ENCODE results near the gene MFRP. TPM values are rescaled to one million over a fixed set of nuclear protein-coding genes. Genes with fewer than 3 reads are reported as not detected.

The MFRP gene
- polyA plus RNA-seq, 2 of the 4 experiments (the other 2 are of a cell fraction): not detected

DNA sequence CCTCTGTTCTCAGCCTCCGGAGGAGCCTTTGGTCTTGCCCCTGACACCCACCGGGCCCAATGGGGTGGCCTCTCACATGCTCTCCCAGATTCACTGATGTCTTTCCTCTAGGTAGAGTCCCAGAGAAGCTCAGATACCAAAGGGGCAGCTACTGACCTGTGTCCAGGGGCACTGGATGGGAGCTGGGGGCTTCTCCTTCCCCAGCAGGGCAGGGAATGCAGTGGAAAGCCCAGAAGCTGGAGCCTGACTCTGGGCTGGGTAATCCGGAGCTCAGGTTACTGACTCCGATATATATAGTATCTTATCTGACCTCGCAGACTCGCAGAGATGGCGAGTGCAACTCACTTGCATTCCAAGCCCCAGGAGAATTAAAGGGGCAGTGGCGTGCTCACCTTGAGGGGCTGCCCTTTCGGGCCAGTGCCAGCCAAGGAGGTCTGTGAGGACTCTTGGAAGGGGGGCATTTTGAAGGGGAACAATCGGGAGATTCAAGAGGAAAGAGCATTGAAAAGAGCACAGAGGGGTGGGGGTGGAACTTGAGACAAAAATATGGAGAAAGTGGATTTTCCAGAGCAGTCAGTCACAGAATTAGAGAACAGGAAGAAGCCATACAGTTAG lies 32.5 kb upstream of the MFRP start:
- Histone ChIP-seq H3K4me2 (no peak overlapping the region), H3K4me1 (peaks cover 10% of the 10 kb centered on the region; the same call in 1 of the 3 replicates), H3K27ac (no peak overlapping the region), H3K4me3 (no peak overlapping the region), H3K9me3 (no peaks in the 10 kb centered on the region)
- ChIA-PET POLR2A (no interaction called here), CTCF (interaction anchor here (1.1 to 20.0 kb wide), 9 partner anchors 11 to 209 kb away, joined by 3 to 341 read pairs (median 12); partner anchors contain the start of genes C1QTNF5, MFRP and RNF26)
- FAIRE-seq: no peak
- no peak for ATAC-seq
- WGBS (ENCODE audit: missing lambda C conversion rate): 47% methylated on average over 10 of the region's 10 CpGs
- TF ChIP-seq, protein P1, sequence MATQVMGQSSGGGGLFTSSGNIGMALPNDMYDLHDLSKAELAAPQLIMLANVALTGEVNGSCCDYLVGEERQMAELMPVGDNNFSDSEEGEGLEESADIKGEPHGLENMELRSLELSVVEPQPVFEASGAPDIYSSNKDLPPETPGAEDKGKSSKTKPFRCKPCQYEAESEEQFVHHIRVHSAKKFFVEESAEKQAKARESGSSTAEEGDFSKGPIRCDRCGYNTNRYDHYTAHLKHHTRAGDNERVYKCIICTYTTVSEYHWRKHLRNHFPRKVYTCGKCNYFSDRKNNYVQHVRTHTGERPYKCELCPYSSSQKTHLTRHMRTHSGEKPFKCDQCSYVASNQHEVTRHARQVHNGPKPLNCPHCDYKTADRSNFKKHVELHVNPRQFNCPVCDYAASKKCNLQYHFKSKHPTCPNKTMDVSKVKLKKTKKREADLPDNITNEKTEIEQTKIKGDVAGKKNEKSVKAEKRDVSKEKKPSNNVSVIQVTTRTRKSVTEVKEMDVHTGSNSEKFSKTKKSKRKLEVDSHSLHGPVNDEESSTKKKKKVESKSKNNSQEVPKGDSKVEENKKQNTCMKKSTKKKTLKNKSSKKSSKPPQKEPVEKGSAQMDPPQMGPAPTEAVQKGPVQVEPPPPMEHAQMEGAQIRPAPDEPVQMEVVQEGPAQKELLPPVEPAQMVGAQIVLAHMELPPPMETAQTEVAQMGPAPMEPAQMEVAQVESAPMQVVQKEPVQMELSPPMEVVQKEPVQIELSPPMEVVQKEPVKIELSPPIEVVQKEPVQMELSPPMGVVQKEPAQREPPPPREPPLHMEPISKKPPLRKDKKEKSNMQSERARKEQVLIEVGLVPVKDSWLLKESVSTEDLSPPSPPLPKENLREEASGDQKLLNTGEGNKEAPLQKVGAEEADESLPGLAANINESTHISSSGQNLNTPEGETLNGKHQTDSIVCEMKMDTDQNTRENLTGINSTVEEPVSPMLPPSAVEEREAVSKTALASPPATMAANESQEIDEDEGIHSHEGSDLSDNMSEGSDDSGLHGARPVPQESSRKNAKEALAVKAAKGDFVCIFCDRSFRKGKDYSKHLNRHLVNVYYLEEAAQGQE (IDR thresholded peaks at IDR 0.05): no peak
- TF ChIP-seq EHMT2 (IDR thresholded peaks at IDR 0.05; ENCODE audit: low read depth) (no peak), HDAC2 (IDR thresholded peaks at IDR 0.05) (no peak), CBX2 (IDR thresholded peaks at IDR 0.05; ENCODE audit: borderline replicate concordance, low read depth) (no peak)
- no peak for DNase-seq (ENCODE audit: low read depth in 1 of 2, low spot score in 1 of 2)

- H3K4me1 ChIP-seq: peaks cover 10% of the 10 kb centered on the region; the same call in 1 of the 3 replicates
- ChIA-PET CTCF (interaction anchor here (1.1 to 20.0 kb wide), 7 partner anchors 13 to 97 kb away, joined by 3 to 341 read pairs (median 12); partner anchors contain the start of genes C1QTNF5, MFRP and RNF26), POLR2A (no interaction called here)
- FAIRE-seq (no peak), DNase-seq (ENCODE audit: low read depth in 1 of 2, low spot score in 1 of 2) (no peak), ATAC-seq (no peak)
- WGBS (ENCODE audit: missing lambda C conversion rate): 66% methylated on average over 5 of the region's 6 CpGs
- TF ChIP-seq JUN (IDR thresholded peaks at IDR 0.05) (no peak), POLR2AphosphoS2 (conservative IDR thresholded peaks at IDR 0.05; ENCODE audit: low read length) (no peak), ZC3H11A (IDR thresholded peaks at IDR 0.05) (no peak), MYC (IDR thresholded peaks at IDR 0.05; ENCODE audit: borderline replicate concordance, low read length) (no peak), RARB (CRISPR knock-in tag; IDR thresholded peaks at IDR 0.05) (no peak), HEYL (CRISPR knock-in tag; IDR thresholded peaks at IDR 0.05) (no peak)
- TF ChIP-seq, protein P2, sequence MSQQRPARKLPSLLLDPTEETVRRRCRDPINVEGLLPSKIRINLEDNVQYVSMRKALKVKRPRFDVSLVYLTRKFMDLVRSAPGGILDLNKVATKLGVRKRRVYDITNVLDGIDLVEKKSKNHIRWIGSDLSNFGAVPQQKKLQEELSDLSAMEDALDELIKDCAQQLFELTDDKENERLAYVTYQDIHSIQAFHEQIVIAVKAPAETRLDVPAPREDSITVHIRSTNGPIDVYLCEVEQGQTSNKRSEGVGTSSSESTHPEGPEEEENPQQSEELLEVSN (IDR thresholded peaks at IDR 0.05; ENCODE audit: borderline replicate concordance, low read depth): no peak
- H3K9me3 ChIP-seq: no peaks in the 10 kb centered on the region
- H3K4me2 ChIP-seq: no peak overlapping the region
- no peak overlapping the region for H3K4me3 ChIP-seq
- H3K27ac ChIP-seq: no peak overlapping the region
These were observed 31.6 kb upstream of the MFRP start for GRCh38 chr11:119377961-119378667.

DNA sequence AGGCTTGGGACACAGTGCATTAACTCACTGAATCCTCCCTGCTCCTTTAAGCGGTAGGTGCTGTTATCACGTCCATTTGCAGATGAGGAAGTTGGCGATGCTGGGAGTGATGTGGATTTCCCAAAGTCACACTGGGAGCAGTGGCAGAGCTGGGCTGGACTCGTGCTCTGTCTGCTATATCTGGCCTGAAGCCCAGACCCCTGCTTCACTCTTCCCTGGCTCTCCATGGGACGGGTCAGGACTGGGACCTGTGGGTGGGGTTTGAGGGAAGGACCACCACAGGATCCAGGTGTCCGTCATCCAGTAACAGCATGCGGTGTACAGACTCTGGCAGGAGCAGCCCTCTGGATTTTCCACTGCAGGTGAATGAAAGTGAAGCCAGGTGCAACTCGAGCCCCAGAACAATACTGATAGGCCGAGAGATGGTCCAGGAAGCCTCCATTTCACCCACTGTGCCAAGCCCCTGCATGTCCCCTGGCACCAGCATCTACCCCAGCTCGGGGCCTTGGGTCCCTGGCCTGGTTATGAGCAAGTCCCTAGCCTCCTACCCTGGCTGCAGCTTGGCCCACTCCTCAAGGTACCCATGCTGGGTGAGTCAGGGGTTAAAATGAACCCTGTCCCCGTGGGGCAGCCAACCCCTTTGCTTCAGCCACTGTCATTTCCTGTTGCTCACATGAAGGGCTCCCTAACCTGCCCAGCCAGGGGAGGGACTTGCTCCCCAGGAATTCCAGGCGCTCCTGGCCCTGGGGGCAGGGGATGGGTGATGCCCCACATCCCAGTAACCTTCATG lies 30.8 kb upstream of the MFRP start:
- no peak overlapping the region for H3K4me2 ChIP-seq
- POLR2A ChIA-PET: interaction anchor here (1.7 kb wide), 1 partner anchor 16 kb away, joined by 5 read pairs; no protein-coding TSS in a partner anchor
- TF ChIP-seq CHD2 (IDR thresholded peaks at IDR 0.05; ENCODE audit: low read length, partially characterized antibody): no peak
- no peak for TF ChIP-seq HDAC2 (IDR thresholded peaks at IDR 0.05)
- TF ChIP-seq POLR2AphosphoS2 (conservative IDR thresholded peaks at IDR 0.05; ENCODE audit: low read length): no peak
- no peak for TF ChIP-seq ZC3H11A (IDR thresholded peaks at IDR 0.05)
- H3K9me3 ChIP-seq: no peaks in the 10 kb centered on the region
- DNase-seq (ENCODE audit: low read depth in 1 of 2, low spot score in 1 of 2) (no peak), FAIRE-seq (no peak), ATAC-seq (no peak)
- peaks cover 10% of the 10 kb centered on the region; the same call in 1 of the 3 replicates for H3K4me1 ChIP-seq
- H3K4me3 ChIP-seq: no peak overlapping the region
- no peak overlapping the region for H3K27ac ChIP-seq
- CTCF ChIA-PET: interaction anchor here (0.5 to 20.0 kb wide), 7 partner anchors 9 to 168 kb away, joined by 3 to 341 read pairs (median 12); partner anchors contain the start of genes C1QTNF5 and RNF26
- WGBS (ENCODE audit: missing lambda C conversion rate): 69% methylated on average over 4 of the region's 12 CpGs

Measured in A549 (cell line).